ENCODE results near the gene TGFB1I1.
"Not testable (repeated sequence)": the region's sequence is repeated elsewhere in the genome, so short reads cannot be mapped to it uniquely, and the experiment has no call there.

The TGFB1I1 gene

DNA sequence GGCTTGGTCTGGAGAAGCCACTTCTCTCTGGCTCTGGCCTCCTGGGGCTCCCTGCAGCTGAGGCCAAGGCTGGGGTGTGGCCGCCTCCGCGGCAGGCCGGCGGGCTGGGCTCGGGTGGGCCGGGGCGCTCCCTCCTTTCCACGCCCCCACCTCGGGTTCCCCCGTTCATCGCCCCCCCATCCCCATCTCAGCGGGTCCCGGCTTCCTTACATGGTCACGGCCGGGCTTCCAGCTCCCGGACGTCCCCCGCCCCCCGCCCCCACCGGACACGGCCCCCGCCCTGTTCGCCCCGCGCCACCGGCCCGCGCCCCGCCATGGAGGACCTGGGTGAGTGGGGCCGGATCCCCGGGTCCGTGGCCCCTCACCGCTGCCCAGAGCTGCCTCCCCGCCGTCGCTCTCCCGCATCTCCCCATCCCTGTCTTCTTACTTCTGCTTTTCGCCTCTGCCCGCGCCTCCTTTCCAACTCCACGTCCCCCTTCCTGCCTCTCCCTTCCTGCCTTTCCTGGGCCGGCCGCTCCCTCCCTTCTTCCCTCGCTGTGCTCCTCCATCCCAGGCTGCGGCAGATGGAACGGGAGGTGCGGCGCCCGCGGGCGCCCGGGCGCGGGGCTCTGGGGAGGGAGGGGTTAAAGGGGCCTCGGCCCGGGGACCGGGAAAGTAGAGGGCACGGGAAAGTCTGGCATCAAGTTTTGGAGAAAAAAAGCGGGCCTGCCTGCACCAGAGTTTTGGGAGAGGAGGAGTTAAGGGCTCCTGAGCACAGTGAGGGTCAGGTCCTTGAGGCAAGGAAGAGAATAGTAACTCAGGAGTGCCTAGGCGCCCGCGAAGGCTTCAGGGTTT, at the start of gene TGFB1I1:
TGFB1I1 (plus strand) TSS at position 278 of the 834 bp plus-strand sequence; CDS start at position 315, 37 bp downstream.
- DNase-seq (ENCODE audit: low read depth in 2 of 2): no peak

DNA sequence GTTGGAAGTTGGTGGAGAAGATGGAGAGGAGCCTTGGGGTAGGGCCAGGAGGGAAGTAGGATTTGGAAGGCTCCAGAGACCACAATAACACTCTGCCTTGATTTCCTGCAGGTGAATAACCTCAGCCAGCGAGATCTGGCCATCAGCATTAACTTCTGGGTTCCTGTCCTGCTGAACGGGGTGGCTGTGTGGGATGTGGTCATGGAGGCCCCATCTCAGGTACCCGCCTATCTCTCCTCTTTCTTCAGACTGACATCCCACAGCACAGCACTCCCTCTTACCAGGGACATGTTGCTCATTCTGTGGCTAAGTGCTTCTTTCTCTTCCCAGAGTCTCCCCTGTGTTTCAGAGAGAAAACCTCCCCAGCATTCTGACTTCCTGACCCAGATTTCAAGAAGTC, 48.7 kb upstream of the TGFB1I1 start:
- no peak for DNase-seq (ENCODE audit: low read depth in 2 of 2)

DNA sequence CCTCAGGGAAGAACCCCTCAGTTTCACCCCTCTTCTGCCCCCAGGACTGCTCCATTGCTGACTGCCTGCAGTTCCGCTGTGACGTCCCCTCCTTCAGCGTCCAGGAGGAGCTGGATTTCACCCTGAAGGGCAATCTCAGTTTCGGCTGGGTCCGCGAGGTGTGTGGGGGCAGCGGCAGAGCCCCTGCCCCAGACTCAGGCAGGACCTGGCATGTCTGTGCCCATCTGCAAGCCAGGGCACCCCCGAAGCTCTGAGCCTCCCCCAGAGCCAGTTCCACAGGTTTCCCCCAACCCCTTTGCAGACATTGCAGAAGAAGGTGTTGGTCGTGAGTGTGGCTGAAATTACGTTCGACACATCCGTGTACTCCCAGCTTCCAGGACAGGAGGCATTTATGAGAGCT, 48.2 kb upstream of the TGFB1I1 start:
- DNase-seq (ENCODE audit: low read depth in 2 of 2): no peak

- DNase-seq (ENCODE audit: low read depth in 2 of 2): peak; percentile 67 to 80
Observed at GRCh38 chr16:31427441-31428278, 44.3 kb upstream of the TGFB1I1 start.

GRCh38 chr16:31428279-31428597, 43.7 kb upstream of the TGFB1I1 start, which contains the start of gene COX6A2:
Gene COX6A2, minus strand, starts transcription at chr16:31428360. Its CDS starts 35 bp downstream, at chr16:31428325.
- no peak for DNase-seq (ENCODE audit: low read depth in 2 of 2)

- no peak for DNase-seq (ENCODE audit: low read depth in 2 of 2)
Observed at GRCh38 chr16:31428638-31429247, 43.2 kb upstream of the TGFB1I1 start.

- DNase-seq (ENCODE audit: low read depth in 2 of 2): no peak
Observed at GRCh38 chr16:31429314-31429713, 42.6 kb upstream of the TGFB1I1 start.

DNA sequence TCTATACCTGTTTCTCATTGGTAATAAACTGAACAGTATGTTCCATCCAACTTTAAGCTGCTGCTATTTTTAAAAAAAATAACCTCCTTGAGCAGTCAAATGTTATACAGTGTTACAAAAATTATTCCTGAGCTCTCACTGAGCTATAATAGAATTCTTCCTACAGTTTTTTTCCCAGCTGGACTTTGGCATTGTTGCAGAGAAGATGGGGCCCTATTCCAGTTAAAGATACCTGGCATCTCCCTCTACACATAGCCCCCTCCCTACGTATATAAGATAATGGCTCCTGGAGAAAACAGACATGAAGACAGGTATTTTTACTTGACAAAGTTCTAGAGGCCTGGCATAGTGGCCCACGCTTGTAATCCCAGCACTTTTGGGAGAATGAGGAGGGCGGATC, 42.2 kb upstream of the TGFB1I1 start:
- no peak for DNase-seq (ENCODE audit: low read depth in 2 of 2)

- no peak for DNase-seq (ENCODE audit: low read depth in 2 of 2)
Observed at GRCh38 chr16:31430380-31431052, 41.4 kb upstream of the TGFB1I1 start.

GRCh38 chr16:31435341-31436220, 36.4 kb upstream of the TGFB1I1 start:
- no peak for DNase-seq (ENCODE audit: low read depth in 2 of 2)

GRCh38 chr16:31436221-31437045, 35.5 kb upstream of the TGFB1I1 start:
- no peak for DNase-seq (ENCODE audit: low read depth in 2 of 2)

DNA sequence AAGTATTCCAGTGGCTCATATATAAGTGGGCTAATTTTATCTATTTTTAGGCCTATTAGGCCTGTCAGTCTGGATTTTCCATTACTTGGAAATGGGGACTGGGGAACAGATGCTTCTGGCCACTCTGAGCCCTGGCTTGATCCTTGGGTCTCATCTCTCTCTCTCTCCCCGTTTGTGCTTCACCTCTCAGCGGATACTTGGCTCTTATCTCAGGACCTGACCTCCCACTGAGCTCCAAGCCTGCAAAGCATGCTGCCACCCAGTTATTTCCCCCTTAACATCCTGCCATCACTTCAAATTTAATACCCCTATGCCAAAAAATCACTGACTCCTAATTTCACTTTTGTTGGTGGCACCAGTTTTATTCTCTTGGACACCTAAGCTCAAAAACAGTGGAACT, 33.5 kb upstream of the TGFB1I1 start:
- no peak for DNase-seq (ENCODE audit: low read depth in 2 of 2)

DNA sequence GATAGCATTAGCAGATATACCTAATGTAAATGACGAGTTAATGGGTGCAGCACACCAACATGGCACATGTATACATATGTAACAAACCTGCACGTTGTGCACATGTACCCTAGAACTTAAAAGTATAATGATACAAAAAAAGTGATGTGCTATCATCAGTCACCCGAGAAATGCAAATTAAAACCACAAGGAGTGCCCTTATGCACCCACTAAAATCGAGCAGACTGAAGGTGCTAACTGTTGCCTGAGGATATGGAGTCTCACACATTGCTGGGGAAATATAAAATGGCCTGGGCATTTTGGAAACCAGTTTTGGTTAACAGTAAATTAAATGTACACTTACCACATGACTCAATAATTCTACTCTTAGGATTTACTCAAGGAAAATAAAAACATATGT, 32.9 kb upstream of the TGFB1I1 start:
- not testable (repeated sequence) for DNase-seq (ENCODE audit: low read depth in 2 of 2)

GRCh38 chr16:31439519-31439918, 32.4 kb upstream of the TGFB1I1 start:
- DNase-seq (ENCODE audit: low read depth in 2 of 2): no peak

GRCh38 chr16:31440516-31441184, 31.3 kb upstream of the TGFB1I1 start:
- no peak for DNase-seq (ENCODE audit: low read depth in 2 of 2)

- DNase-seq (ENCODE audit: low read depth in 2 of 2): no peak
Observed at GRCh38 chr16:31441956-31442355, 30.0 kb upstream of the TGFB1I1 start.

- DNase-seq (ENCODE audit: low read depth in 2 of 2): not testable (repeated sequence)
Observed at GRCh38 chr16:31445931-31446330, 26.0 kb upstream of the TGFB1I1 start.

DNA sequence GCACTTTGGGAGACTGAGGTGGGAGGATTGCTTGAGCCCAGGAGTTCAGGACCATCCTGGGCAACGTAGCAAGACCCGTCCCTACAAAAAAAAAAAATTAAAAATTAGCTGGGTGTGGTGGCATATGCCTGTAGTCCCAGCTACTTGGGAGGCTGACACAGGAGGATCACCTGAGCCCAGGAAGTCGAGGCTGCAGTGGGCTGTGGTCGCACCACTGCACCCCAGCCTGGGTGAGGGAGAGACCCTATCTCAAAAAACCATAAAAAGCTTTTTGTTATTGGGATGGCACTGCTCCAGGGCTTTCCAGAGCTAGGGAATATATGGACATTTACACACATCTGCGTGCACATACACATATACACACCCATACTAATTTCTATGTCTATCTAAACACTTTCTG, 20.8 kb upstream of the TGFB1I1 start:
- no peak for DNase-seq (ENCODE audit: low read depth in 2 of 2)

- no peak for DNase-seq (ENCODE audit: low read depth in 2 of 2)
Observed at GRCh38 chr16:31451681-31452351, 20.1 kb upstream of the TGFB1I1 start.

All from stimulated activated CD8-positive, alpha-beta memory T cell treated with anti-CD3 and anti-CD28 coated beads, Interleukin-7, amount 100 ng/mL, for 4 hours (primary cell).